HepG2 (cell line): ENCODE measurements around the gene NACC2.

Experiments used
- CREM ChIP-seq, 2 experiments: sonication (generic) in 1 of 2; formaldehyde crosslinking in 1 of 2; IDR thresholded peaks; 2 replicates each; pipeline versions ENCODE4 v1.4.0 to v1.6.1; 2016 to 2020; ENCODE audit warnings: antibody characterized with exemption in 1 of 2, mild to moderate bottlenecking in 1 of 2, missing genetic modification reagents in 1 of 2
- NCOA5 ChIP-seq: sonication (generic); formaldehyde crosslinking; IDR thresholded peaks from 2 replicates; pipeline ENCODE4 v1.4.0; 2020; ENCODE audit warnings: missing genetic modification reagents
- POLR2A ChIP-seq, 2 experiments: IDR thresholded peaks; 2 replicates each; pipeline ENCODE4 v1.6.1; 2011; ENCODE audit warnings: low read depth in 2 of 2, low read length in 2 of 2, mild to moderate bottlenecking in 1 of 2, moderate library complexity in 1 of 2; ENCODE audit not compliant: insufficient read depth in 1 of 2
- SP2 ChIP-seq: sonication (generic); formaldehyde crosslinking; IDR thresholded peaks from 2 replicates; pipeline ENCODE4 v1.5.1; 2020; ENCODE audit warnings: mild to moderate bottlenecking, missing genetic modification reagents
- TAF1 ChIP-seq: sonication (generic); formaldehyde crosslinking; IDR thresholded peaks from 2 replicates; pipeline ENCODE4 v1.4.0; 2020; ENCODE audit warnings: missing genetic modification reagents
- ZFX ChIP-seq: sonication (generic); formaldehyde crosslinking; IDR thresholded peaks from 2 replicates; pipeline ENCODE4 v1.4.0; 2020; ENCODE audit warnings: mild to moderate bottlenecking, low read depth, missing genetic modification reagents, moderate library complexity
- ZNF44 ChIP-seq: sonication (generic); formaldehyde crosslinking; IDR thresholded peaks from 2 replicates; pipeline ENCODE4 v1.5.1; 2020; ENCODE audit warnings: mild to moderate bottlenecking, missing genetic modification reagents
- ZNF510 ChIP-seq: sonication (generic); formaldehyde crosslinking; IDR thresholded peaks from 2 replicates; pipeline ENCODE4 v1.4.0; 2020; ENCODE audit warnings: low read depth, mild to moderate bottlenecking, missing genetic modification reagents
- ZNF83 ChIP-seq: sonication (generic); formaldehyde crosslinking; IDR thresholded peaks from 2 replicates; pipeline ENCODE4 v1.4.0; 2020; ENCODE audit warnings: missing genetic modification reagents, mild to moderate bottlenecking, borderline replicate concordance
- TF ChIP-seq, protein P1 (sequence below): sonication (generic); formaldehyde crosslinking; conservative IDR thresholded peaks from 2 replicates; pipeline ENCODE4 v1.4.0; 2020; ENCODE audit warnings: mild to moderate bottlenecking, missing genetic modification reagents, moderate library complexity
- TF ChIP-seq, protein P2 (sequence below): sonication (generic); formaldehyde crosslinking; IDR thresholded peaks from 2 replicates; pipeline ENCODE4 v1.5.0; 2020; ENCODE audit warnings: mild to moderate bottlenecking, missing genetic modification reagents, moderate library complexity
- TF ChIP-seq, protein P3 (sequence below): sonication (generic); formaldehyde crosslinking; IDR thresholded peaks from 2 replicates; pipeline ENCODE4 v1.5.1; 2020; ENCODE audit warnings: missing genetic modification reagents, mild to moderate bottlenecking, borderline replicate concordance

DNA sequence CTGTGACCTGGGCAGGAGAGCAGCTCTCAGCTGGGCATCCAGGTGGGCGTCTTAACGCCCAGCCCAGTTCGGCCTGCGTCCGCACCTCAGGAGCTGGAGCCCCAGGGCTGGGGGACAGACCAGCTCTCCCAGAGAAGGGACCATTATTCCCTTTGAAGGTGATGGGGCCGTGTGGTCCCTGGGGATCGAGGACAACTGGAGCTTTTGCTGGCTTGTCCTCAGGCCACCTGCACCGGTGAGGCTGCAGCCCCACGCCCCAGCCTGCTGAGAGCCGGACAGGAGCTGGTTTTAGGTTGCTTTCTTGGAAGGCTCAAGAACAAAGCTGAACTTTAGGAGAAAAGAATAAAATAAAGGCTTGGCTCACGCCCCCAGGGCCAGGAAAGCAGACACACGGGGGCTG is 40.9 kb downstream of the NACC2 start:
- TF ChIP-seq NCOA5 (no peak), SP2 (no peak), ZNF510 (CRISPR knock-in tag) (no peak), CREM (IDR thresholded peaks at IDR 0.05) (no peak), CREM (CRISPR knock-in tag; IDR thresholded peaks at IDR 0.05) (no peak), ZNF83 (no peak), POLR2A (IDR thresholded peaks at IDR 0.05; ENCODE audit: insufficient read depth in 1 of 2, low read depth in 2 of 2, low read length in 2 of 2) (no peak), TAF1 (no peak), ZNF44 (CRISPR knock-in tag) (no peak), ZFX (no peak)
- TF ChIP-seq, protein P1, sequence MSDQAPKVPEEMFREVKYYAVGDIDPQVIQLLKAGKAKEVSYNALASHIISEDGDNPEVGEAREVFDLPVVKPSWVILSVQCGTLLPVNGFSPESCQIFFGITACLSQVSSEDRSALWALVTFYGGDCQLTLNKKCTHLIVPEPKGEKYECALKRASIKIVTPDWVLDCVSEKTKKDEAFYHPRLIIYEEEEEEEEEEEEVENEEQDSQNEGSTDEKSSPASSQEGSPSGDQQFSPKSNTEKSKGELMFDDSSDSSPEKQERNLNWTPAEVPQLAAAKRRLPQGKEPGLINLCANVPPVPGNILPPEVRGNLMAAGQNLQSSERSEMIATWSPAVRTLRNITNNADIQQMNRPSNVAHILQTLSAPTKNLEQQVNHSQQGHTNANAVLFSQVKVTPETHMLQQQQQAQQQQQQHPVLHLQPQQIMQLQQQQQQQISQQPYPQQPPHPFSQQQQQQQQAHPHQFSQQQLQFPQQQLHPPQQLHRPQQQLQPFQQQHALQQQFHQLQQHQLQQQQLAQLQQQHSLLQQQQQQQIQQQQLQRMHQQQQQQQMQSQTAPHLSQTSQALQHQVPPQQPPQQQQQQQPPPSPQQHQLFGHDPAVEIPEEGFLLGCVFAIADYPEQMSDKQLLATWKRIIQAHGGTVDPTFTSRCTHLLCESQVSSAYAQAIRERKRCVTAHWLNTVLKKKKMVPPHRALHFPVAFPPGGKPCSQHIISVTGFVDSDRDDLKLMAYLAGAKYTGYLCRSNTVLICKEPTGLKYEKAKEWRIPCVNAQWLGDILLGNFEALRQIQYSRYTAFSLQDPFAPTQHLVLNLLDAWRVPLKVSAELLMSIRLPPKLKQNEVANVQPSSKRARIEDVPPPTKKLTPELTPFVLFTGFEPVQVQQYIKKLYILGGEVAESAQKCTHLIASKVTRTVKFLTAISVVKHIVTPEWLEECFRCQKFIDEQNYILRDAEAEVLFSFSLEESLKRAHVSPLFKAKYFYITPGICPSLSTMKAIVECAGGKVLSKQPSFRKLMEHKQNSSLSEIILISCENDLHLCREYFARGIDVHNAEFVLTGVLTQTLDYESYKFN (CRISPR knock-in tag), result no peak
- TF ChIP-seq, protein P2, sequence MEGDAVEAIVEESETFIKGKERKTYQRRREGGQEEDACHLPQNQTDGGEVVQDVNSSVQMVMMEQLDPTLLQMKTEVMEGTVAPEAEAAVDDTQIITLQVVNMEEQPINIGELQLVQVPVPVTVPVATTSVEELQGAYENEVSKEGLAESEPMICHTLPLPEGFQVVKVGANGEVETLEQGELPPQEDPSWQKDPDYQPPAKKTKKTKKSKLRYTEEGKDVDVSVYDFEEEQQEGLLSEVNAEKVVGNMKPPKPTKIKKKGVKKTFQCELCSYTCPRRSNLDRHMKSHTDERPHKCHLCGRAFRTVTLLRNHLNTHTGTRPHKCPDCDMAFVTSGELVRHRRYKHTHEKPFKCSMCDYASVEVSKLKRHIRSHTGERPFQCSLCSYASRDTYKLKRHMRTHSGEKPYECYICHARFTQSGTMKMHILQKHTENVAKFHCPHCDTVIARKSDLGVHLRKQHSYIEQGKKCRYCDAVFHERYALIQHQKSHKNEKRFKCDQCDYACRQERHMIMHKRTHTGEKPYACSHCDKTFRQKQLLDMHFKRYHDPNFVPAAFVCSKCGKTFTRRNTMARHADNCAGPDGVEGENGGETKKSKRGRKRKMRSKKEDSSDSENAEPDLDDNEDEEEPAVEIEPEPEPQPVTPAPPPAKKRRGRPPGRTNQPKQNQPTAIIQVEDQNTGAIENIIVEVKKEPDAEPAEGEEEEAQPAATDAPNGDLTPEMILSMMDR, result no peak
- TF ChIP-seq, protein P3, sequence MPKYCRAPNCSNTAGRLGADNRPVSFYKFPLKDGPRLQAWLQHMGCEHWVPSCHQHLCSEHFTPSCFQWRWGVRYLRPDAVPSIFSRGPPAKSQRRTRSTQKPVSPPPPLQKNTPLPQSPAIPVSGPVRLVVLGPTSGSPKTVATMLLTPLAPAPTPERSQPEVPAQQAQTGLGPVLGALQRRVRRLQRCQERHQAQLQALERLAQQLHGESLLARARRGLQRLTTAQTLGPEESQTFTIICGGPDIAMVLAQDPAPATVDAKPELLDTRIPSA (CRISPR knock-in tag), result no peak
